ENCODE results near the gene WNT11. TPM values are rescaled to one million over a fixed set of nuclear protein-coding genes. Genes with fewer than 3 reads are reported as not detected.

Gene WNT11
- total and polyA plus RNA-seq, 12 donors: 3.8 to 88.2 (median 32.3) TPM

- Histone ChIP-seq H3K27me3 (no peaks in the 10 kb centered on the region), H3K36me3 (replicated peaks in 1 of 2) (no peaks in the 10 kb centered on the region), H3K4me3 (no peak overlapping the region), H3K27ac (no peak overlapping the region), H3K9me3 (replicated peaks in 1 of 3) (no peaks in the 10 kb centered on the region), H3K4me1 (replicated peaks in 1 of 2) (no peaks in the 10 kb centered on the region)
- intact Hi-C loops (cut with DNase I): no loop called here
- TF ChIP-seq CTCF (IDR thresholded peaks at IDR 0.05) (no peak), POLR2A (IDR thresholded peaks at IDR 0.05) (no peak)
- DNase-seq: no peak
- 86 to 95% (median 90%) methylated on average over 3 to 11 of the region's 11 CpGs for WGBS, 4 donors
Observed at GRCh38 chr11:76163289-76163880, 42.9 kb downstream of the WNT11 start.

GRCh38 chr11:76162336-76163288, 43.7 kb downstream of the WNT11 start:
- Histone ChIP-seq H3K4me3 (no peak overlapping the region), H3K27ac (no peak overlapping the region), H3K4me1 (replicated peaks in 1 of 2) (no peaks in the 10 kb centered on the region), H3K9me3 (replicated peaks in 1 of 3) (no peaks in the 10 kb centered on the region), H3K36me3 (replicated peaks in 1 of 2) (no peaks in the 10 kb centered on the region), H3K27me3 (no peaks in the 10 kb centered on the region)
- TF ChIP-seq CTCF (IDR thresholded peaks at IDR 0.05): no peak
- TF ChIP-seq POLR2A (IDR thresholded peaks at IDR 0.05): no peak
- intact Hi-C loops (cut with DNase I): no loop called here
- 91 to 96% (median 94%) methylated on average over 6 to 15 of the region's 15 CpGs for WGBS, 4 donors
- DNase-seq: no peak

GRCh38 chr11:76161261-76161961, 44.9 kb downstream of the WNT11 start:
- no peak for DNase-seq
- Histone ChIP-seq H3K27me3 (no peaks in the 10 kb centered on the region), H3K4me1 (replicated peaks in 1 of 2) (no peaks in the 10 kb centered on the region), H3K9me3 (replicated peaks in 1 of 3) (no peaks in the 10 kb centered on the region), H3K4me3 (no peak overlapping the region), H3K36me3 (replicated peaks in 1 of 2) (no peaks in the 10 kb centered on the region), H3K27ac (no peak overlapping the region)
- intact Hi-C loops (cut with DNase I): no loop called here
- no peak for TF ChIP-seq CTCF (IDR thresholded peaks at IDR 0.05)
- TF ChIP-seq POLR2A (IDR thresholded peaks at IDR 0.05): no peak
- 5 to 34% (median 27%) methylated on average over 6 to 24 of the region's 24 CpGs for WGBS, 4 donors

- no peak for DNase-seq
- Histone ChIP-seq H3K9me3 (replicated peaks in 1 of 3) (no peaks in the 10 kb centered on the region), H3K4me1 (replicated peaks in 1 of 2) (no peaks in the 10 kb centered on the region), H3K27me3 (no peaks in the 10 kb centered on the region), H3K4me3 (no peak overlapping the region), H3K27ac (no peak overlapping the region), H3K36me3 (replicated peaks in 1 of 2) (no peaks in the 10 kb centered on the region)
- 86 to 95% (median 89%) methylated on average over 4 to 8 of the region's 8 CpGs for WGBS, 4 donors
- intact Hi-C loops (cut with DNase I): no loop called here
- no peak for TF ChIP-seq CTCF (IDR thresholded peaks at IDR 0.05)
- TF ChIP-seq POLR2A (IDR thresholded peaks at IDR 0.05): no peak
Observed at GRCh38 chr11:76160856-76161255, 45.4 kb downstream of the WNT11 start.

Measured in adrenal gland (tissue), 12 donors.